NCI-H1930 (cell line): ENCODE data around the gene GAB2.
"Not testable (repeated sequence)": the region's sequence is repeated elsewhere in the genome, so short reads cannot be mapped to it uniquely, and the experiment has no call there.

Source experiments
- DNase-seq, 2 experiments: peaks; one replicate each; lab custom pipeline; 2025; lab: John Stamatoyannopoulos, UW

GAB2 gene

GRCh38 chr11:78281511-78281910 is 136.1 kb downstream of the GAB2 start:
- DNase-seq, result no peak

DNA sequence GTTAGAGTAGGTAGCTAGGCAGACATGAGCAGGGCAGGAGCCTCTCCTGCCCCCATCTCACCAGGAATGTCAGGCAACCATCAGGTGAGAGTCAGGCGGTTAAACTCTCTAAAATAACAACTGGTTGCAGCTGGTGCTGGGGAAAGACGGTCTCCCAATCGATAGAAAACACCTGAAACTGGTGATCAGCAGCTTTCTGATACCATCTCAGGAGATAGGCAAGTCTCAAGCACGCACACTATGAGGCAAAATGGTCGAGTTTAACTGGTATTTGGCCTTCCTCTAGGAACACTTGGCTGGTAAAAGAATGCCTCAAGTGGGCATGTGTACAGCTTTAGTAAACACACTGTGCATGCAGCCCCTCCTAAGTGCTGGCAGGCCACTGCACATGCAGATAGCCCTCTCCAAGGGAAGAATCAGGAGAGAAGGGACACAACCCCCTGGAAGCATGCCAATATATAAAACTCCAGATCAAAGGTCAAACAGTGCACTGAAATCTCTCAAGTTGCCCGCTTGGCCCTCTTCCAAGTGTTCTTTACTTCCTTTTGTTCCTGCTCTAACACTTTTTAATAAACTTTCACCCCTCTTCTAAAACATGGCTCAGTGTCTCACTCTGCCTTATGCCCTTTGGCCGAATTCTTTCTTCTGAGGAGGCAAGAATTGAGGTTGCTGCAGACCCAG is 140.2 kb downstream of the GAB2 start:
- no peak for DNase-seq

GRCh38 chr11:78276311-78276710 is 141.3 kb downstream of the GAB2 start:
- no peak for DNase-seq

- no peak for DNase-seq
These were observed 142.9 kb downstream of the GAB2 start for GRCh38 chr11:78274739-78275138.

DNA sequence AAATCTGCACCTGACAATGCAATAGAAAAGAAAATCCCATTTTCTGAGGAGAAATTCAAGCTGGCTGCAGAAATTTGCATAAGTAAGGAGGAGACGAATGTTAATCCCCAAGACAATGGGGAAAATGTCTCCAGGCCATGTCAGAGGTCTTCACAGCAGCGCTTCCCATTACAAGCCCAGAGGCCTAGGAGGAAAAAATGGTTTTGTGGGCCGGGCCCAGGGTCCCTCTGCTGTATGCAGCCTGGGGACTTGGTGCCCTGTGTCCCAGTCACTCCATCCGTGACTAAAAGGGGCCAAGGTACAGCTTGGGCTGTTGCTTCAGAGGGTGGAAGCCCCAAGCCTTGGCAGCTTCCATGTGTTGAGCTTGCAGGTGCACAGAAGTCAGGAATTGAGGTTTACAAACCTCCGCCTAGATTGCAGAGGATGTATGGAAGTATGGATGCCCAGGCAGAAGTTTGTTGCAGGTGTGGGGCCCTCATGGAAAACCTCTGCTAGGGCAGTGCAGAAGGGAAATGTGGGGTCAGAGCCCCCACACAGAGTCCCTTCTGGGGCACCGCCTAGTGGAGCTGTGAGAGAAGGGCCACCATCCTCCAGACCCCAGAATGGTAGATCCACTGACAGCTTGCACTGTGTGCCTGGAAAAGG is 144.9 kb downstream of the GAB2 start:
- DNase-seq, result not testable (repeated sequence)

GRCh38 chr11:78271801-78272200 is 145.8 kb downstream of the GAB2 start:
- not testable (repeated sequence) for DNase-seq

- no peak for DNase-seq
These were observed 146.6 kb downstream of the GAB2 start for GRCh38 chr11:78270971-78271370.

GRCh38 chr11:78269806-78270205 is 147.8 kb downstream of the GAB2 start:
- DNase-seq, result no peak

GRCh38 chr11:78268591-78269410 is 148.8 kb downstream of the GAB2 start:
- DNase-seq, result no peak

- DNase-seq, result no peak
These were observed 151.2 kb downstream of the GAB2 start for GRCh38 chr11:78266451-78266850.

GRCh38 chr11:78265326-78265725 is 152.3 kb downstream of the GAB2 start:
- DNase-seq, result no peak

DNA sequence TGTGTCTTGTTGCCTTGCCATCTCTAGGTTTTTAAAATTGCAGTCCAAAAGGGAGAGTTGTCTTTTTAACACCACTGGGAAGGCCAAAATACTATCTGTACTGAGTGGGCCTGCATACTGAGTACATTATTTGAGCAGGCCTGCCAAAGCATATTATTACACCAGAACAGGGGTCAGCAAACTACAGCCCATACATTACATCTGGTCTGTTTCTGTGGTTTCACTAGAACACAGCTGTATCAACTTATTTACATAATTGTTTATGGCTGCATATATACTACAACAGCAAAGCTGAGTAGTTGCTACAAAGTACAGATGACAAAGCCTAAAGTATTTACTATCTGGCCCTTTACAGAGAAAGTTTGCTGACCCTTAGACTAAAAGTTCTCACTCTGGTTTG is 154.9 kb downstream of the GAB2 start:
- no peak for DNase-seq

- DNase-seq, result no peak
These were observed 155.4 kb downstream of the GAB2 start for GRCh38 chr11:78262238-78262637.

GRCh38 chr11:78261828-78262227 is 155.8 kb downstream of the GAB2 start:
- no peak for DNase-seq

DNA sequence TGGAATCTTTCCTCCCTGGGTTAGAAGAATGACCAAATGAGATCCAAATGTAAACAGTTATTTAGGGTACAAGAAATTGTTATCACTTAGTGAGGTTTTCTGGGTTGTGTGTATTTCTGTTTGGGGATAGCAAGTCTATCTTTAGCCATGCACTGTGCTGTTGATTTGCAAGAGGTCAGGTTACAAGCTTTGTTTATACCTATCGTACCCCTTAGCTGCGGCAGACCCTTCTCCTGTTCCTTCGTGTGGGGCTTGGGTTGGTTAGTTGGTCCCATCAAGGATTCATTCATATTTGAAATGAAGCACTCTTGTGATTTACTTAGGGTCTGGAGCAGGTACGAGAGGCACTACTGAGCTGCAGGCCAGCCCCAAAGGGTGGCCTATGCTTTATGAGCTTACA is 156.3 kb downstream of the GAB2 start:
- no peak for DNase-seq

GRCh38 chr11:78259777-78260487 is 157.7 kb downstream of the GAB2 start:
- DNase-seq, result no peak

DNA sequence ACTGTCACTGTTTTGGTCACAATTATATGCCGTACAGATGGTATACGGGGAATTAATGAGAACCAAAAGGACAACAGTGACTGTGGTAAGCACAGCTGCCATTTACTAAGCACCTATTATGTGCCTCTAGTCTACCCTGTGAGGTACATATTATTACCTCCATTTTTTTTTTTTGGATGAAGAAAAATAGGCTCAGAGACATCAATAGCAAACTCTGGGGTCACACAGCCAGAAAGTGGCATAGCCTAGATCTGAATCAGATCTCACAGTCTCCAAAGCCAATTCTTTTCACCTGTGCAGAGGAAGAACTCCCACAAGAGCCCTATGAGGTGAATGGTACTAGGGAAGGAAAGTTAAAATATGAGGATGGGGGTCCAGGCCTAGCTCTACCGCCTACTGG is 160.0 kb downstream of the GAB2 start:
- no peak for DNase-seq

DNA sequence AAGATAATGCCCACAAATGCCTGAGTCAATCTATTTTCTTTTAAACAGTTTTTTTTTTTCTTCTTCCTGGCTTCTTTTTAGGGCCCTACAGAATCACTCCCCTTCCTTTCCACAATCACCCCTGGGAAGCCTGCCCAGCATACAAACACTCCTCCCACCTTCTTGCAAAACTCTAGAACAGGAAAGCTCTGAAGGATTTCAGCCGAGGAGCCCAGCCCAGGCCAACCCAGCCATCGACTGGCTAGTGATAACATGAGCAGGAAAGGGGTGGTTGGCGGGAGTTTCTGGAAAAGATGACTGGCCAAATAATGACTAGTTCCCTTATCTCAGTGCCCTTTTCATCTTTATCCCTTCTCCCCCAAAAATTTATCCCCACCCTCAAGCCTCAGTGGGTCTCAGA is 160.7 kb downstream of the GAB2 start:
- no peak for DNase-seq

DNA sequence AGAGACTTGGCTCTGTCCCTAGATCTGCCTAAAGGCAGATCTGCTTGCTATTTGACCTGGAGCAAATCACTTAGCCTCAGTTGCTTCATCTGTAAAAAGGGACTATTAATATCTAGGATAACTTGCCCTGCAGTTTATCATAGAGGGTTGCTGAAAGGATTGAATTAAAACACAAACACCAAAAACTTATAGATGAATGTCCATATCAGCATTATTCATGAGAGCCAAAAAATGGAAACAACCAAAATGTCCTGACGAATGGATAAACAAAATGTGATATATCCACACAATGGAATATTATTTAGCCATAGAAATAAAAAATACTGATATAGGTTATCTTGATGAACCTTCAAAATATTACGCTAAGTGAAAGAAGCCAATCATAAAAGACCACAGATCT is 161.7 kb downstream of the GAB2 start:
- no peak for DNase-seq

DNA sequence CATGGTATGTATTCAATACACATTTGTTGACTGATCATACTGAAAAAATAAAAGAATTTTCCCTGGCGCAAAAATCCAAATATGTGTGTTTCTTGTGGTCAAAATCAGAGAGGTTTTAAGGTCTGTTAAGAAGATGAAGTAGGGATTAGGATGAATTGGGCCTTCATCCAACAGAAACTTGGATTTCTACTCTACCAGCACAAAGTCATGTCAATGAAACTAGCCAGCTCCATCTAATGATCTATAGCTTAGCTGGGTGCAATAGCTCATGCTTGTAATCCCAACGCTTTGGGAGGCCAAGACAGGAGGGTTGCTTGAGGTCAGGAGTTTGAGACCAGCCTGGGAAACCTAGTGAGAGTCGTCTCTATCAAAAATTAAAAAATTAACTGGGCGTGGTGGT is 163.4 kb downstream of the GAB2 start:
- no peak for DNase-seq

- no peak for DNase-seq
These were observed 163.8 kb downstream of the GAB2 start for GRCh38 chr11:78253797-78254196.

DNA sequence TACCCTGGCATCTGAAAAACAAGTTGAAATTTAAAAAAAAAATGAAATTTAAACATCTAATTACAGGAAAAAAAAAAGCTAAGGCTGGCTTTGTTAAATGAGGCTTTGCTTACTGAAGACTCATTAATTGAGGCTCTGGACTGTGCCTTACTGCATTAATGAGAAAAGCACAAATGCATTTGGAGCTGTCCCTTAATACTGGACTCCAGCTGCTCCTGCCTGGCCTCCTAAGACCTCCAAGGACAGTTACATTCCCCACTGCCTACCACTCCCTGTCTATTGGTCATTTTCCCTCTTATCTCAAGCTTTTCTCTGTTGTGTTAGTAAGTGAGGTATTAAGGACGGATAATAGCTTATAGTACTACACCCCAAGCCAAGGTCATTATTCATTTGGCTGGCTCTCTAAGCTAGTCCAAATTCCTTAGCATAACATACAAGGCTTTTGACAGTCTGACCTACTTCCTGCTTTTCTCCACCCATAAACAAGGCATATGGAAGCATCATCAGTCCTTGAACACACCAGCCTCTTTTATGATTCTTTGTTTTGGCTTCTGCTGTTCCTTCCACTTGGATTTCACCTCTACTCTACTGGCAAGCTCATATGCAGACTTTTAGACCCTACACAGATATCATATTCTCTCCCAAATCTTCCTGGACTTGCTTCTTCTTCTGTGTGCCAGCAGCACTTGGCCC is 166.4 kb downstream of the GAB2 start:
- no peak for DNase-seq
